Stimulated activated CD8-positive, alpha-beta memory T cell treated with anti-CD3 and anti-CD28 coated beads, Interleukin-12 subunit alpha, Interleukin-12 subunit beta, amount 100 ng/mL, for 4 hours (primary cell): Measurements from ENCODE around the gene RIPK4.
"Not testable (repeated sequence)": the region's sequence is repeated elsewhere in the genome, so short reads cannot be mapped to it uniquely, and the experiment has no call there.

Source experiments
- DNase-seq: peaks from one replicate; pipeline ENCODE4 v3.0.0-alpha.2; 2020; ENCODE audit warnings: low read depth

The RIPK4 gene

GRCh38 chr21:41737651-41738324, 29.1 kb downstream of the RIPK4 start:
- no peak for DNase-seq

GRCh38 chr21:41736423-41736822, 30.4 kb downstream of the RIPK4 start:
- no peak for DNase-seq

- no peak for DNase-seq
Measured at GRCh38 chr21:41733951-41734689, 32.7 kb downstream of the RIPK4 start.

- no peak for DNase-seq
Measured at GRCh38 chr21:41731081-41731480, 35.8 kb downstream of the RIPK4 start.

- no peak for DNase-seq
Measured at GRCh38 chr21:41730367-41730765, 36.5 kb downstream of the RIPK4 start.

GRCh38 chr21:41729701-41730366, 37.0 kb downstream of the RIPK4 start:
- no peak for DNase-seq

- DNase-seq = no peak
Measured at GRCh38 chr21:41727784-41728763, 38.8 kb downstream of the RIPK4 start.

GRCh38 chr21:41726970-41727783, 39.7 kb downstream of the RIPK4 start:
- no peak for DNase-seq

- DNase-seq = no peak
Measured at GRCh38 chr21:41726630-41726969, 40.3 kb downstream of the RIPK4 start.

GRCh38 chr21:41726058-41726558, 40.7 kb downstream of the RIPK4 start:
- DNase-seq = no peak

- DNase-seq = no peak
Measured at GRCh38 chr21:41725421-41726031, 41.3 kb downstream of the RIPK4 start.

- not testable (repeated sequence) for DNase-seq
Measured at GRCh38 chr21:41723835-41724234, 43.0 kb downstream of the RIPK4 start.

GRCh38 chr21:41722052-41723018, 44.5 kb downstream of the RIPK4 start:
- DNase-seq = no peak

- no peak for DNase-seq
Measured at GRCh38 chr21:41720250-41720649, 46.6 kb downstream of the RIPK4 start.

- DNase-seq = no peak
Measured at GRCh38 chr21:41719691-41720090, 47.2 kb downstream of the RIPK4 start.

- DNase-seq = no peak
Measured at GRCh38 chr21:41717573-41718330, 49.1 kb downstream of the RIPK4 start.

GRCh38 chr21:41716751-41717150, 50.1 kb downstream of the RIPK4 start:
- DNase-seq = no peak

GRCh38 chr21:41715649-41716281, 51.1 kb downstream of the RIPK4 start:
- no peak for DNase-seq
